ENCODE results near the gene KRT78.

Gene KRT78

GRCh38 chr12:52846356-52846970 is 2.3 kb downstream of the KRT78 start:
- TF ChIP-seq REST (IDR thresholded peaks at IDR 0.05; ENCODE audit: low read depth) = no peak

GRCh38 chr12:52845946-52846345 is 2.8 kb downstream of the KRT78 start:
- TF ChIP-seq REST (IDR thresholded peaks at IDR 0.05; ENCODE audit: low read depth) (no peak), TCF12 (IDR thresholded peaks at IDR 0.05; ENCODE audit: low read depth) (no peak), TAF1 (IDR thresholded peaks at IDR 0.05; ENCODE audit: low read depth) (no peak), TEAD4 (IDR thresholded peaks at IDR 0.05) (no peak), RAD21 (IDR thresholded peaks at IDR 0.05; ENCODE audit: low read depth) (no peak), MAX (IDR thresholded peaks at IDR 0.05) (no peak), CEBPB (IDR thresholded peaks at IDR 0.05) (no peak), NFIC (IDR thresholded peaks at IDR 0.05) (no peak), CREB1 (IDR thresholded peaks at IDR 0.05; ENCODE audit: low read depth) (no peak), USF1 (IDR thresholded peaks at IDR 0.05) (no peak), FOXM1 (IDR thresholded peaks at IDR 0.05; ENCODE audit: borderline replicate concordance, low read depth) (no peak), EP300 (IDR thresholded peaks at IDR 0.05; ENCODE audit: borderline replicate concordance) (no peak), EGR1 (IDR thresholded peaks at IDR 0.05) (no peak), YY1 (IDR thresholded peaks at IDR 0.05; ENCODE audit: low read depth) (no peak), ZBTB7A (IDR thresholded peaks at IDR 0.05; ENCODE audit: low read depth) (no peak)

GRCh38 chr12:52844386-52844785 is 4.4 kb downstream of the KRT78 start:
- TF ChIP-seq TEAD4 (IDR thresholded peaks at IDR 0.05) = no peak
- no peak for TF ChIP-seq TCF12 (IDR thresholded peaks at IDR 0.05; ENCODE audit: low read depth)
- TF ChIP-seq RAD21 (IDR thresholded peaks at IDR 0.05; ENCODE audit: low read depth) = no peak
- no peak for TF ChIP-seq CREB1 (IDR thresholded peaks at IDR 0.05; ENCODE audit: low read depth)
- TF ChIP-seq FOXM1 (IDR thresholded peaks at IDR 0.05; ENCODE audit: borderline replicate concordance, low read depth) = no peak

- TF ChIP-seq CREB1 (IDR thresholded peaks at IDR 0.05; ENCODE audit: low read depth) = no peak
These were observed 9.2 kb downstream of the KRT78 start for GRCh38 chr12:52839436-52840105.

GRCh38 chr12:52838609-52839435 is 10.0 kb downstream of the KRT78 start:
- TF ChIP-seq MAX (IDR thresholded peaks at IDR 0.05) = no peak
- TF ChIP-seq EGR1 (IDR thresholded peaks at IDR 0.05) = no peak
- TF ChIP-seq CREB1 (IDR thresholded peaks at IDR 0.05; ENCODE audit: low read depth) = no peak
- TF ChIP-seq ZBTB7A (IDR thresholded peaks at IDR 0.05; ENCODE audit: low read depth) = no peak
- TF ChIP-seq TCF12 (IDR thresholded peaks at IDR 0.05; ENCODE audit: low read depth) = no peak
- no peak for TF ChIP-seq REST (IDR thresholded peaks at IDR 0.05; ENCODE audit: low read depth)
- TF ChIP-seq EP300 (IDR thresholded peaks at IDR 0.05; ENCODE audit: borderline replicate concordance) = no peak
- no peak for TF ChIP-seq TEAD4 (IDR thresholded peaks at IDR 0.05)
- no peak for TF ChIP-seq YY1 (IDR thresholded peaks at IDR 0.05; ENCODE audit: low read depth)
- TF ChIP-seq NFIC (IDR thresholded peaks at IDR 0.05) = no peak
